Measurements from ENCODE around the gene ZPBP2.
"Not testable (repeated sequence)": the region's sequence is repeated elsewhere in the genome, so short reads cannot be mapped to it uniquely, and the experiment has no call there.

ZPBP2 gene, protein sequence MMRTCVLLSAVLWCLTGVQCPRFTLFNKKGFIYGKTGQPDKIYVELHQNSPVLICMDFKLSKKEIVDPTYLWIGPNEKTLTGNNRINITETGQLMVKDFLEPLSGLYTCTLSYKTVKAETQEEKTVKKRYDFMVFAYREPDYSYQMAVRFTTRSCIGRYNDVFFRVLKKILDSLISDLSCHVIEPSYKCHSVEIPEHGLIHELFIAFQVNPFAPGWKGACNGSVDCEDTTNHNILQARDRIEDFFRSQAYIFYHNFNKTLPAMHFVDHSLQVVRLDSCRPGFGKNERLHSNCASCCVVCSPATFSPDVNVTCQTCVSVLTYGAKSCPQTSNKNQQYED

DNA sequence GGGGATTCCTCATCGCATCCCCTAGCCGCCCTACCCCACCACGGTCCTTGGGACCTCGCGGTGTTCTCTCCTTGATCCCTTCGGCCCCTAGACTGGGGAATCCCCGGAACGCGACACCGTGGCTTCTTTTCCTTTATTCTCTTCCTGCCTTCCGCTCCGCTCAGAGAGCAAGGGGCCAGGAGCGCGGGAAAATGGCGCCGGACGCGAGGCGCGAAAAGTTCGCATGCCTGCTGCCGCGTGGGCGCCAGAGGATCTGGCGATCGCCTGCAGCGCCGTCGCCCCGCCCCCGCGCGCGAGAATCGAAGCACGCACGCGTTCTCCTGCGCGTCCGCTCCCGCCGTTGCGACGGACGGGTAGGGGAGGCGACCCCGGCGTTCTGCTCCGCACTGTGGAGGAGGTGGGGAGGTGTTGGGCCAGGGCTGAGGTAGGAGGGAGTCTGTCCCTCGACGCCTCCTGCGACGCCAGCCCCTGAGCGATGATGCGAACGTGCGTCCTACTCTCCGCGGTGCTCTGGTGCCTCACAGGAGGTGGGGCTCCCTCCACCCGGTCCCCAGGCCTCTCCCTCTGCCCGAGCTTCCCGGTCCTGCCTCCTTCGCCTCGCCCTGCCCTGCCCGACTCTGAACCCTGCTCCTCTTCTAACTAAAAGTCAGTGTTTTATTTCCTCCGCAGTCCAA, at the start of gene ZPBP2:
ZPBP2 (plus strand) TSS at position 323 of the 674 bp plus-strand sequence; CDS start at position 476, 153 bp downstream.
- no peak for DNase-seq

GRCh38 chr17:39818358-39819000, 49.5 kb upstream of the ZPBP2 start:
- DNase-seq: no peak

DNA sequence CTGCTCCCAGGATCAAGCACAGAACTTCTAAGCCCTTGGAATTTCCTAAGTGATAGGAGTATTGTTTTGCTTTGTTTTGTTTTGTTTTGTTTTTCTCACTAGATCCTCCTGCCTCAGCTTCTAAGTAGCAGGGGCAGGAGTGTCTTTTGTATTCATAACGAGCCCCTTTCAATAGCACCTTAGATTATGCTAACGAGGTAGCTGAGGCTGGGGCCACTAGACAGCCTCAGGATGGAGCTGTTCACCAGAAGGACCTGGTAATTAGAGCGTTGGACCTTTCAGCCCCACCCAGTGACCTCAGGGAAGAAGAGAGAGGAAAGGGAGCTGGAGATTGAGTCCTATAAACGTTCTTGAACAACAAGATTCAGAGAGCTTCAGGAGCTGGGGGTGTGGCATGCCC, 47.5 kb upstream of the ZPBP2 start:
- no peak for DNase-seq

GRCh38 chr17:39820987-39821386, 47.0 kb upstream of the ZPBP2 start:
- DNase-seq: no peak

DNA sequence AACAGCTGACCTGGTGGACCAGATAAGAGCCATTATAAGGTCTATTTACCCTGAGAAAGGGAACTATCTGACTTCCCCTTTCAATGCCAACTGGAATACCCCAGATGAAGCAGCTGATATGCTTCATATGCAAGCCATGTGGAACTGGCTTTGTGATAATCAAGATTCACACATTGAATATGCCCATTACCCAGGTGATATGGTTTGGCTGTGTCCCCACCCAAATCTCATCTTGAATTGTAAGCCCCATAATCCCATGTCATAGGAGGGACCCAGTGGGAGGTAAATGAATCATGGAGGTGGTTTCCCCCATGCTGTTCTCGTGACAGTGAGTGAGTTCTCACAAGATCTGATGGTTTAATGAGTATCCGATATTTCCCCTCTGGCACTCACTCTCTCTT, 46.0 kb upstream of the ZPBP2 start:
- no peak for DNase-seq

DNA sequence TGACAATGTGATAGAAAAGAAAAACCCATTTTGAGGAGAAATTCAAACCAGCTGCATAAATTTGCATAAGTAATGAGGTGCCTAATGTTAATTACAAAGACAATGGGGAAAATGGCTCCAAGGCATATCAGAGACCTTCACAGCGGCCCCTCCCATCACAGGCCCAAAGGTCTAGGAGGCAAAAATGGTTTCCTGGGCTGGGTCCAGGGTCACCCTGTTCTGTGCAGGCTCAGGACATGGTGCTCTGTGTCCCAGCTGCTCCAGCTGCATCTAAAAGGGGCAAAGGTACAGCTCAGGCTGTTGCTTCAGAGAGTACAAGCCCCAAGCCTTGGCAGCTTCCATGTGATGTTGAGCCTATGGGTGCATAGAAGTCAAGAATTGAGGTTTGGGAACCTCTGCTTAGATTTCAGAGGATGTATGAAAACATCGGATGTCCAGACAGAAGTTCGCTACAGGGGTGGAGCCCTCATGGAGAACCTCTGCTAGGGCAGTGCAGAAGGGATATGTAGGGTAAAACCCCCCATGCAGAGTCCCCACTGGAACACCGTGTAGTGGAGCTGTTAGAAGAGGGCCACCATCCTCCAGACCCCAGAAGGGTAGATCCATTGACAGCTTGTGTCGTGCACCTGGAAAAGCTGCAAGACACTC, 44.5 kb upstream of the ZPBP2 start:
- no peak for DNase-seq

DNA sequence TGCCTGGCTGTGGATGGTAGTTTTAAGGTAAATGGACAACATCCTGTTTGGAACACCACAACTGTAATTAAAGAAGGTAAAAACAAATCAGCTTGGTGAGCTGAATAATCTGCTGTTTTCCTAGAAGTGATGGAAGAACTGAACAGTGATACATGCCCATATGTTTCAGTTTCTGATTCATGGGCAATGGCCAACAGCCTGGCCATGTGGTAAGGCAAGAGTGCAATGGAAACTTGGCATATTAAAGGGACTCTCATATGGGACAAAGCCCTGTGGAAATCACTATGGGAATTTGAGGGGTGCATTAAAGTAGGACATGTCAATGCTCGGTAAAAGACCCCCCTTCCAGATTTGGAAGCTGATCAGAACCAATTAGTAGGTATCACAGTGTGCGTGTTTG, 41.7 kb upstream of the ZPBP2 start:
- no peak for DNase-seq

GRCh38 chr17:39828443-39828842, 39.6 kb upstream of the ZPBP2 start:
- no peak for DNase-seq

GRCh38 chr17:39831588-39831987, 36.4 kb upstream of the ZPBP2 start:
- no peak for DNase-seq

- no peak for DNase-seq
Measured at GRCh38 chr17:39834017-39834416, 34.0 kb upstream of the ZPBP2 start.

DNA sequence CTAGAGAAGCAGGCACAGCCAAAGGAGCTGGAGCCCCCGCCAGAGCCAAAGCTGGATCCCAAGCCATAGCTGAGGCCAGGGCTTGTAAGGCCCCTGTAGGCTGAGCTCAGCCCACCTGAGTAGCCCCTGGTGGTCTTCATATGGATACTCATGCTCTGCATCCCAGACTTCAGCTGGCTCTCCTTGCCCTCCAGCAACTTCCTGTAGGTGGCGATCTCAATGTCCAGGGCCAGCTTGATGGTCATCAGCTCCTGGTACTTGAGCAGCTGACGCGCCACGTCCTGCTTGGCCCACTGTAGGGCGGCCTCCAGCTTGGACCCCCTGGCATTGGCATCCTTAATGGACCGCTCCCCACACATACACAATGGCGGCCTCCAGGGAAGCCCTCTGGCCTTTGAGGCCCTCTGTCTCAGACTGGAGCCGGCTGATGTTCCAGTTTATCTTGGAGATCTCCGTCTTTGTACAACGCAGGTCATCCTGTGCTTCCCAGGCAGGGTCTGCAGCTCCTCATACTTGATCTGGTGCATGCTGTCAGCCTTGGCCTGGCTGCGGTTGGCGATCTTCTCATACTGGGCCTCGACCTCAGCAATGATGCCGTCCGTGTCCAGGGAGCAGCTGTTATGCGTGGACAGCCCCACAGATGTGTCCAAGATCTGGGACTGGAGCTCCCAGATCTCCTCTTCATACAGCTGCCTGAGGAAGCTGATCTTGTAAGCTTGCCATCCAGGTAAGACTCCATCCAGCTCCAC, 32.8 kb upstream of the ZPBP2 start:
- DNase-seq: no peak

DNA sequence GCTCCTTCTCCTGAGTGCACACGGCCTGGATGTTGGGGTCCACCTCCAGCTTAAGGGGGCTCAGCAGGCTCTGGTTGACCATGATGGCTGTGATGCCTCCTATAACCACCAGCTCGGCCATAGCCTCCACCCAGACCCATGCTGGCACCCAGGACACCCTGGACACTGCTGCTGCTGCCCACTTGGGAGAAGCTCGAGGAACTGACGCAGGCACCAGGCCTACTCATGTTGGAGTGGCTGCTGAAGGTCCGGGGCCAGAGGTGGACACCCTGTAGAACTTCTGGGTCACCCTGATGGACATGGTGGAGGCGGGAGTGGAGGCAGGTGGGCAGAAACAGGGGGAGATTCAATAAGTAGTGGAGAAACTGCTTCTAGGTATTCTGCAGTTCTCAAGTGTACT, 31.9 kb upstream of the ZPBP2 start:
- no peak for DNase-seq

DNA sequence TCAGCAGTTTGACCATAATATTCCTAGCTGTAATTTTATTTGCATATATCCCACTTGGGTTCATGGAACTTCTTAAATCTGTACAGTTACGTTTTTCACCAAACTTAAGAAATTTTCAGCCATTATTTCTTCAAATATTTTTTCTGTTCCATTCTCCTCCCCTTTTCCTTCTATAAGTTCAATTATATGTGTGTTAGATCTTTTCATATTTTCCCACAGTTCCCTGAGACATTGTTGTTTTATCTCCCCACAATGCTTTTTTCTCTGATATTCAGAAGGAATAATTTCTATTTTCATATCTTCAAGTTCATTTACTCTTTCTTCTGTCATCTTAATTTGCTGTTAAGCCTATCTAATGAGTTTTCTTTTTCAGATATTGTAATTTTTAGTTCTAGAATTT, 29.9 kb upstream of the ZPBP2 start:
- no peak for DNase-seq

DNA sequence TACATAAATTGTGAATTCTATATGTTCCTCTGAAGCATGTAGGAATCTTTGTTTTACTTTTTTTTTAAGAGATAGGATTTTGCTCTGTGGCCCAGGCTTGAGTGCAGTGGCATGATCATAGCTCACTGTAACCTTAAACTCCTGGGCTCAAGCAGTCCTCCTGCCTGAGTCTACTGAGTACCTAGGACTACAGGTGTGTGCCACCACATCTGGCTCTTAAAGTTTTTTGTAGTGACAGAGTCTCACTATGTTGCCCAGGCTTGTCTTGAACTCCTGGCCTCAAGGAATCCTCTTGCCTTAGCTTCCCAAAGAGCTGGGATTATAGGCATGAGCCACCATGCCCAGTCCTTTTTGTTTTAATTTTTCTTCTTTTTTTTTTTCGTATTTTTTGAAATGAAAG, 29.2 kb upstream of the ZPBP2 start:
- no peak for DNase-seq

- DNase-seq: no peak
Measured at GRCh38 chr17:39841134-39841683, 26.8 kb upstream of the ZPBP2 start.

DNA sequence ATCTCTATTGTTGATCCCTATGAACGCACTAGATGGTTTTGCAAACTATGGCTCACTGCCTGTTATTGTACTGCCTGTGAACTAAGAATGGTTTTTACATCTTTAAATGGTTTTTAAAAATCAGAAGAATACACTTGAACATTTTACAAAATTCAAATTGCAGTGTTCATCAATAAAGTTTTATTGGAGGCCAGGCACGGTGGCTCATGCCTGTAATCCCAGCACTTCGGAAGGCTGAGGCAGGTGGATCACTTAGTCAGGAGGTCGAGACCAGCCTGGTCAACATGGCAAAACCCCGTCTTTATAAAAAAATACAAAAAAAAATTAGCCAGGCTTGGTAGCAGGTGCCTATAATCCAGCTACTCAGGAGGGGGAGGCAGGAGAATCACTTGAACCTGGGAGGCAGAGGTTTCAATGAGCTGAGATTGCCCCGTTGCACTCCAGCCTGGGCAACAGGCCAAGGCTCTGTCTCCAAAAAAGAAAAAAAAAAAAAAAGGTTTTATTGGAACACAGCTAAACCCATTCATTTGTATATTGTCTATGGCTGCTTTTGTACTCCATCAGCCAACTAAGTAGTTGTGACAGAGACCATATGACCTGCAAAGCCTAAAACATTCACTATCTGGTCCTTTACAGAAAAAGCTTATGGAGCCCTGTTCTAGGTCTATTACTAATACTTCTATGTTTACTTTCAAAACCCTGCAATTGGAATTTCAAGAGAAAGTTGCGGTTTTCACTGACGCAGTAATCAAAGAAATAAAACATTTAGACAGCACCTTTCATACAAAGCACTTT, 22.8 kb upstream of the ZPBP2 start:
- DNase-seq: peak; percentile 73

GRCh38 chr17:39846205-39846604, 21.8 kb upstream of the ZPBP2 start:
- DNase-seq: no peak

DNA sequence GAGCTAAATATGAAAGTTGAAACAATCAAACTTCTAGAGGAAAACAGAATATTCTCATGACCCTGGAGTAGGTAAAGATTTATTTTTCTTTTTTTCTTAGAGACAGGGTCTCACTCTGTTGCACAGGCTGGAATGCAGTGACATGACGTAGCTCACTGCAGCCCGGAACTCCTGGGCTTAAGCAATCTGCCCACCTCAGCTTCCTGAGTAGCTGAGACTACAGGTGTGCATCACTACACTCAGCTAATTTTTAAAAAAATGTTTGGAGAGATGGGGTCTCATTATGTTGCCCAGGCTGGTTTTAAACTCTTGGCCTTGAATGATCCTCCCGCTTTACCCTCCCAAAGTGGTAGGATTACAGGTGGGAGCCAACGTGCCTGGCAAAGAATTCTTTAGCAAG, 19.4 kb upstream of the ZPBP2 start:
- no peak for DNase-seq

GRCh38 chr17:39850186-39850585, 17.8 kb upstream of the ZPBP2 start:
- DNase-seq: not testable (repeated sequence)

GRCh38 chr17:39852239-39852638, 15.8 kb upstream of the ZPBP2 start:
- no peak for DNase-seq

DNA sequence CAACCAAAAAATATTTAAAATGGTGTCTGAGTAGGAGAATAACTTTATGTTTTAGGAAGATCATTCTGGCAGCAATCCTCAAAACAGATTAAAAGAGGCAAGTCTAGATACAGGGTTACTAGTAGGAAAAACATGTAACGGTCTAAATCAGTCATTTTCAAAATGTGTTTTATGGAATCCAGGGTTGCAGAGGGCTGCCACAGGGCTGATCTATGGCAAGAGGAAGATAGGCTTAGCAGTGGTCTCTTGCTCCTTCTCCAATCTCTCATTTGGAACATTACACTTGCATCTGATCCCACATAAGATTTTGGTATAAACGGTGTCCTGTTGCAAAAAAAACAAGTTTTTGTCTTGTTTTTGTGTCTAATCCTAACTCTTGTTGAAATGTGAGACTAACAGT, 13.1 kb upstream of the ZPBP2 start:
- no peak for DNase-seq

Data from DMS79 (cell line).